ENCODE results near the gene RDX.

GRCh38 chr11:110286298-110287040, 9.9 kb downstream of the RDX start:
- TF ChIP-seq NFE2L1 (CRISPR knock-in tag; IDR thresholded peaks at IDR 0.05) (no peak), KAT7 (CRISPR knock-in tag; IDR thresholded peaks at IDR 0.05; ENCODE audit: borderline replicate concordance) (no peak)
